ENCODE measurements around the gene NXPH2.
"Not testable (repeated sequence)": the region's sequence is repeated elsewhere in the genome, so short reads cannot be mapped to it uniquely, and the experiment has no call there.

The NXPH2 gene

GRCh38 chr2:138708682-138709241 lies 71.4 kb downstream of the NXPH2 start:
- DNase-seq: no peak

- DNase-seq: no peak
Measured at GRCh38 chr2:138707392-138708074, 72.7 kb downstream of the NXPH2 start.

- no peak for DNase-seq
Measured at GRCh38 chr2:138703242-138703641, 76.9 kb downstream of the NXPH2 start.

- DNase-seq: no peak
Measured at GRCh38 chr2:138700716-138701115, 79.5 kb downstream of the NXPH2 start.

- DNase-seq: no peak
Measured at GRCh38 chr2:138699421-138699820, 80.8 kb downstream of the NXPH2 start.

GRCh38 chr2:138698428-138698827 lies 81.8 kb downstream of the NXPH2 start:
- no peak for DNase-seq

GRCh38 chr2:138691667-138692066 lies 88.5 kb downstream of the NXPH2 start:
- no peak for DNase-seq

- no peak for DNase-seq
Measured at GRCh38 chr2:138689705-138690104, 90.5 kb downstream of the NXPH2 start.

GRCh38 chr2:138682163-138682562 lies 98.0 kb downstream of the NXPH2 start:
- no peak for DNase-seq

- DNase-seq: no peak
Measured at GRCh38 chr2:138677221-138677620, 103.0 kb downstream of the NXPH2 start.

GRCh38 chr2:138676619-138677021 lies 103.6 kb downstream of the NXPH2 start:
- DNase-seq: no peak

GRCh38 chr2:138671566-138671965 lies 108.6 kb downstream of the NXPH2 start:
- no peak for DNase-seq

- no peak for DNase-seq
Measured at GRCh38 chr2:138670734-138671133, 109.5 kb downstream of the NXPH2 start.

- DNase-seq: no peak
Measured at GRCh38 chr2:138665937-138666336, 114.3 kb downstream of the NXPH2 start.

GRCh38 chr2:138658187-138658894 lies 121.8 kb downstream of the NXPH2 start:
- DNase-seq: no peak

- no peak for DNase-seq
Measured at GRCh38 chr2:138654146-138654545, 126.0 kb downstream of the NXPH2 start.

- no peak for DNase-seq
Measured at GRCh38 chr2:138652378-138652777, 127.8 kb downstream of the NXPH2 start.

GRCh38 chr2:138649571-138649970 lies 130.6 kb downstream of the NXPH2 start:
- no peak for DNase-seq

GRCh38 chr2:138648606-138649005 lies 131.6 kb downstream of the NXPH2 start:
- DNase-seq: no peak

- not testable (repeated sequence) for DNase-seq
Measured at GRCh38 chr2:138644776-138645175, 135.4 kb downstream of the NXPH2 start.

GRCh38 chr2:138640921-138641676 lies 139.1 kb downstream of the NXPH2 start:
- DNase-seq: no peak

GRCh38 chr2:138637686-138638085 lies 142.5 kb downstream of the NXPH2 start:
- no peak for DNase-seq

GRCh38 chr2:138637061-138637460 lies 143.1 kb downstream of the NXPH2 start:
- DNase-seq: no peak

- DNase-seq: no peak
Measured at GRCh38 chr2:138633049-138633448, 147.1 kb downstream of the NXPH2 start.
